ENCODE measurements around the gene PRRG2. TPM values are rescaled to one million over a fixed set of nuclear protein-coding genes. Genes with fewer than 3 reads are reported as not detected.
A peak's percentile ranks its signal among the peaks of the same experiment; 100 is the strongest.

Gene PRRG2
- polyA plus RNA-seq (5.2 to 7.5 TPM (median 5.3 TPM) in 3 replicates), polyA minus RNA-seq (1.8 to 4.1 TPM (median 3.2 TPM) in 3 replicates)
- polyA plus RNA-seq (2011; ENCODE audit: low read depth) = 1.6 TPM
- 3.7 and 5.6 TPM in 2 replicates for polyA plus RNA-seq (2011; cell fraction: cytosol; rRNA removed)
- polyA plus RNA-seq (2011; cell fraction: nucleus; rRNA removed) = 8.5 and 9.8 TPM in 2 replicates
- polyA plus RNA-seq (2012; ENCODE audit: low replicate concordance) = 6.4 and 7.6 TPM in 2 replicates
- polyA minus RNA-seq (2011; cell fraction: cytosol; rRNA and poly(A)+ RNA removed) = 4.2 TPM
- 2.6 and 3.7 TPM in 2 replicates for polyA minus RNA-seq (2011; cell fraction: nucleus; rRNA and poly(A)+ RNA removed)

DNA sequence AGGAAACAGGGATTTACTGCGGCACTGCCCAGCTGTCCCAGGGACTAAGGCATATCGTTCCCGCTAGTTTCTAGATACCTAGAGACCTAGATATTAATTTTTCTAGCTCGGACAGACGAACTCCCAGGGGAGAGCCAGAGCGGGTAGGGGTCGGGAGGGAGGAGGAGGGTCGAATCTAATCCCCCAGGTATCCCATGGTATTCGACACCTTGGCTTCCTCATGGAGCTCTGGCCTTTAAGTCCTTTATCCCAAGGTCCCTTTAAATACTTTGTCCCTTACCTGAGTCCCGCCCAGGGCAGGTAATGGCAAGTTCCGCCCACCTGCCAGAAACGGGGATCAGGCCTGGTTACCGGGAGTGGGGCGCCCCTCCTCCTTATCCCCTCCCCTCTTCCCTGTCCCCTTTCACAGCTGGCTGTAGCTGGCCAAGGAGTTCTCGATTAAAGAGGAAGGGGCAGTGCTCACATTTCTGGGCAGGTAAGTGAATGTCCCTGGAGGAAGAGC, at the start of gene PRRG2:
Gene PRRG2, plus strand, starts transcription at position 310 of the 502 bp plus-strand sequence. CDS start 1,904 bp downstream, outside the sequence.
- TF ChIP-seq CTCF (optimal IDR thresholded peaks at IDR 0.05 in 1 of 3, IDR thresholded peaks at IDR 0.05 in 1 of 3, conservative IDR thresholded peaks at IDR 0.05 in 1 of 3; ENCODE audit: extremely low read depth in 1 of 3, insufficient read depth in 2 of 3, low read length in 3 of 3) = no peak
- Histone ChIP-seq H2AFZ (ENCODE audit: control insufficient read depth, low read length) (peak within 1 kb of the TSS; percentile 88), H3K36me3 (ENCODE audit: control insufficient read depth in 2 of 2, extremely low read depth in 1 of 2, insufficient read depth in 2 of 2, low read length in 2 of 2) (peaks cover 0 to 1% of the 10 kb centered on the region in 2 experiments), H3K27ac (ENCODE audit: control insufficient read depth, insufficient read depth, low read length) (peak within 1 kb of the TSS; percentile 76), H3K79me2 (ENCODE audit: control insufficient read depth, insufficient read depth, low read length) (peaks cover 35% of the 10 kb centered on the region), H3K4me1 (ENCODE audit: control insufficient read depth, extremely low read depth, insufficient read depth, low read length) (peaks cover 15% of the 10 kb centered on the region), H3K9ac (ENCODE audit: control insufficient read depth, extremely low read depth, insufficient read depth, low read length) (peak within 1 kb of the TSS; percentile 95), H3K27me3 (ENCODE audit: control insufficient read depth, extremely low read depth, insufficient read depth, low read length) (no peaks in the 10 kb centered on the region), H3K4me2 (ENCODE audit: control insufficient read depth, extremely low read depth, insufficient read depth, low read depth, low read length) (peak within 1 kb of the TSS; percentile 88), H4K20me1 (ENCODE audit: control insufficient read depth, extremely low read depth, insufficient read depth, low read length) (no peaks in the 10 kb centered on the region), H3K9me1 (ENCODE audit: control insufficient read depth, extremely low read depth, insufficient read depth, low read length) (no peaks in the 10 kb centered on the region), H3K9me3 (ENCODE audit: control insufficient read depth, low read depth, low read length) (no peaks in the 10 kb centered on the region), H3K4me3 (ENCODE audit: control insufficient read depth in 2 of 3, extremely low read depth in 1 of 3, insufficient read depth in 2 of 3, low read depth in 1 of 3, low read length in 3 of 3) (peak within 1 kb of the TSS; percentile 74 to 99 (median 93))
- no peak for FAIRE-seq
- DNase-seq (ENCODE audit: low read depth, low spot score) = no peak
- dilution Hi-C loops (cut with MboI; ENCODE audit: extremely low pct_ligation_motif_present, low sequenced_read_pairs) = no loop called here

DNA sequence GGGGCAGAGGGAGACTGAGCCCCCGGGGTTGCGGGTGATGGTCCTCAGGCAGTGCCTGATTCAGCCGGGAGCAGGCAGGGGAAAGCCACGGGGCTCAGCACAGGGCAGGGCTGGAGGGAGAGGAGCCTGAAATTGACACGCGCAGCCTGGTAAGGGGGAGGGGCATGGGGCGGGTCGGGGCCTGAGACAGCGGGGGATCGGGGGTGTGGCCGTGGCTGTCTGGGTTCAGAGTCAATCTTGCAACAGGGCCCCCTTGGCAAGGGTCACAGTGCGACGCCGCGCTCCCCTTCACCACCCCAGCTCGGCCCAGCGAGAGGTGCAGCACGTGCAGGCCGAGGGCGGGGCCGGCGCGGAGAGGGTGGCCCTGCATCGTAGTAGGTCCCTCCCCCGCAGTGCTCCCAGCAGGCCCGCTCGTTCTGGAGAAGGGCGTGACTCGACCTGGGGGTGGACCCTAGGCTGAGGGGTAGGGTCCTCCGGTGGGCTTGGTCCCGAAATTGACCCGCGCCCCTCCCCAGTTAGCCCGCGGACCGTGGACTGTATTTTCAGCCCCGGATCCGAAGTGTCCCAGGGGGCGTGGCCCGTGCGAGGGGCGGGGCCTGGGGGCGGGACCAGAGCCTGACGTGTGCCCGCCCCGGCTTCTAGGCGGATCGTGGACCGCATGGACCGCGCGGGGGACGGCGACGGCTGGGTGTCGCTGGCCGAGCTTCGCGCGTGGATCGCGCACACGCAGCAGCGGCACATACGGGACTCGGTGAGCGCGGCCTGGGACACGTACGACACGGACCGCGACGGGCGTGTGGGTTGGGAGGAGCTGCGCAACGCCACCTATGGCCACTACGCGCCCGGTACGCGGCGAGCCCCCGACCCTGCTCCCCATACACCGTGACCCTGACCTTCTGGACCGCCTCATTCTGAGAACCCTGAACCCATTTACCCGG, 47.3 kb upstream of the PRRG2 start:
- TF ChIP-seq EZH2 (IDR thresholded peaks at IDR 0.05; ENCODE audit: low read length) = no peak
- peak; percentile 27 to 71 (median 65) for TF ChIP-seq CTCF (optimal IDR thresholded peaks at IDR 0.05 in 1 of 3, IDR thresholded peaks at IDR 0.05 in 1 of 3, conservative IDR thresholded peaks at IDR 0.05 in 1 of 3; ENCODE audit: extremely low read depth in 1 of 3, insufficient read depth in 2 of 3, low read length in 3 of 3)
- DNase-seq (ENCODE audit: low read depth, low spot score) (no peak), FAIRE-seq (no peak)
- Histone ChIP-seq H4K20me1 (ENCODE audit: control insufficient read depth, extremely low read depth, insufficient read depth, low read length) (no peaks in the 10 kb centered on the region), H3K36me3 (ENCODE audit: control insufficient read depth in 2 of 2, extremely low read depth in 1 of 2, insufficient read depth in 2 of 2, low read length in 2 of 2) (no peaks in the 10 kb centered on the region), H3K27ac (ENCODE audit: control insufficient read depth, insufficient read depth, low read length) (no peak overlapping the region), H3K4me2 (ENCODE audit: control insufficient read depth, extremely low read depth, insufficient read depth, low read depth, low read length) (peak overlapping the region; percentile 89), H3K4me1 (ENCODE audit: control insufficient read depth, extremely low read depth, insufficient read depth, low read length) (peaks cover 7% of the 10 kb centered on the region), H2AFZ (ENCODE audit: control insufficient read depth, low read length) (peak overlapping the region; percentile 97), H3K9me1 (ENCODE audit: control insufficient read depth, extremely low read depth, insufficient read depth, low read length) (no peaks in the 10 kb centered on the region), H3K9me3 (ENCODE audit: control insufficient read depth, low read depth, low read length) (no peaks in the 10 kb centered on the region), H3K9ac (ENCODE audit: control insufficient read depth, extremely low read depth, insufficient read depth, low read length) (peak overlapping the region; percentile 52), H3K27me3 (ENCODE audit: control insufficient read depth, extremely low read depth, insufficient read depth, low read length) (no peaks in the 10 kb centered on the region), H3K4me3 (ENCODE audit: control insufficient read depth in 2 of 3, extremely low read depth in 1 of 3, insufficient read depth in 2 of 3, low read depth in 1 of 3, low read length in 3 of 3) (peak overlapping the region; percentile 52 to 73 (median 65)), H3K79me2 (ENCODE audit: control insufficient read depth, insufficient read depth, low read length) (no peaks in the 10 kb centered on the region)
- dilution Hi-C loops (cut with MboI; ENCODE audit: extremely low pct_ligation_motif_present, low sequenced_read_pairs) = no loop called here

Data from keratinocyte (primary cell).